CD4-positive, alpha-beta memory T cell (primary cell): Measurements from ENCODE around the gene MPZL2. TPM values are rescaled to one million over a fixed set of nuclear protein-coding genes. Genes with fewer than 3 reads are reported as not detected.
A peak's percentile ranks its signal among the peaks of the same experiment; 100 is the strongest.

ENCODE experiments used
- CTCF ChIA-PET: fragments of 350-600 bp; sonication (Branson Sonifier 250); formaldehyde crosslinking; loops from one replicate; lab custom pipeline; 2021; ENCODE audit warnings: inconsistent platforms; ENCODE audit not compliant: partially characterized antibody; lab: Charles Lee
- POLR2A ChIA-PET: fragments of 350-600 bp; sonication (Branson Sonifier 250); formaldehyde crosslinking; loops from one replicate; lab custom pipeline; 2021; ENCODE audit not compliant: partially characterized antibody; lab: Charles Lee
- DNase-seq, 5 donors: peaks; one replicate each; pipeline versions ENCODE4 v3.0.0 to v3.0.0-alpha.2; 2020 to 2022; ENCODE audit warnings: mixed read lengths in 1 of 5
- H3K27ac ChIP-seq: one replicate; pipeline ENCODE4 v1.7.0; 2013; ENCODE audit warnings: low read depth, low read length
- H3K27me3 ChIP-seq: 2 replicates; pipeline ENCODE4 v1.7.0; 2013; ENCODE audit warnings: mild to moderate bottlenecking, low read length, moderate library complexity; ENCODE audit not compliant: insufficient read depth
- H3K36me3 ChIP-seq: 2 replicates; pipeline ENCODE4 v1.7.0; 2013; ENCODE audit warnings: mild to moderate bottlenecking, low read length, moderate library complexity; ENCODE audit not compliant: insufficient read depth
- H3K4me1 ChIP-seq: 2 replicates; pipeline ENCODE4 v1.7.0; 2013; ENCODE audit warnings: mild to moderate bottlenecking, low read length, moderate library complexity; ENCODE audit not compliant: insufficient read depth
- H3K4me3 ChIP-seq, 2 donors: one replicate each; pipeline ENCODE4 v1.7.0; 2013; ENCODE audit warnings: low read length in 2 of 2, mild to moderate bottlenecking in 1 of 2
- H3K9me3 ChIP-seq, 2 donors: one replicate each; pipeline ENCODE4 v1.7.0; 2013; ENCODE audit warnings: low read length in 2 of 2, control low read depth in 1 of 2; ENCODE audit not compliant: control insufficient read depth in 1 of 2
- H3K27ac Mint-ChIP-seq, 7 donors: one replicate each; pipeline ENCODE4 v1.8.0; 2020 to 2021; ENCODE audit warnings: mixed read lengths in 7 of 7, mild to moderate bottlenecking in 6 of 7, inconsistent platforms in 3 of 7, moderate library complexity in 3 of 7
- H3K27me3 Mint-ChIP-seq, 2 donors: one replicate each; pipeline ENCODE4 v1.8.0; 2020 to 2021; ENCODE audit warnings: mixed read lengths in 2 of 2
- H3K36me3 Mint-ChIP-seq, 2 donors: one replicate each; pipeline ENCODE4 v1.8.0; 2020 to 2021; ENCODE audit warnings: mixed read lengths in 2 of 2, inconsistent platforms in 1 of 2, mild to moderate bottlenecking in 1 of 2
- H3K4me1 Mint-ChIP-seq, 4 donors: one replicate each; pipeline ENCODE4 v1.8.0; 2020 to 2021; ENCODE audit warnings: mixed read lengths in 4 of 4, mild to moderate bottlenecking in 1 of 4
- H3K4me3 Mint-ChIP-seq, 8 donors: one replicate each; pipeline ENCODE4 v1.8.0; 2020 to 2021; ENCODE audit warnings: mixed read lengths in 8 of 8, mild to moderate bottlenecking in 7 of 8, moderate library complexity in 6 of 8, inconsistent platforms in 3 of 8
- H3K9me3 Mint-ChIP-seq, 8 donors: one replicate each; pipeline ENCODE4 v1.8.0; 2020 to 2021; ENCODE audit warnings: mixed read lengths in 8 of 8, mild to moderate bottlenecking in 5 of 8, inconsistent platforms in 3 of 8, moderate library complexity in 1 of 8
- intact Hi-C: fragments of 100-400 bp; cut with micrococcal nuclease; formaldehyde crosslinking; loops from one replicate; pipeline ENCODE4 v1.15.1; 2023
- polyA plus RNA-seq, 2 donors: library from polyadenylated mRNA; unstranded; fragments of 300-500 nt; fragmentation: Illumina TruSeq; gene quantifications; one replicate each; pipeline ENCODE4 v1.2.3, GENCODE V29; 2021
- total RNA-seq, 2 experiments: library from RNA; stranded (reverse); gene quantifications; one replicate each; pipeline ENCODE4 v1.2.3, GENCODE V29; 2021

MPZL2 gene
- total and polyA plus RNA-seq, 4 experiments from 2014 or later, result 0.64 to 4.2 (median 3.3) TPM

GRCh38 chr11:118277312-118277711 lies 13.2 kb upstream of the MPZL2 start:
- Mint-ChIP-seq H3K4me1 (peaks cover 10 to 24% (median 17%) of the 10 kb centered on the region in 4 donors), H3K27ac (peak overlapping the region in 1 of 7 donors; percentile 45), H3K27me3 (no peaks in the 10 kb centered on the region), H3K4me3 (no peak overlapping the region), H3K9me3 (no peaks in the 10 kb centered on the region), H3K36me3 (no peaks in the 10 kb centered on the region)
- intact Hi-C loops, result no loop called here
- DNase-seq, result no peak
- Histone ChIP-seq H3K4me3 (no peak overlapping the region), H3K27me3 (no peaks in the 10 kb centered on the region), H3K4me1 (peaks cover 10% of the 10 kb centered on the region), H3K36me3 (no peaks in the 10 kb centered on the region), H3K27ac (no peak overlapping the region), H3K9me3 (no peaks in the 10 kb centered on the region)
- POLR2A ChIA-PET, result interaction anchor here (0.6 to 1.9 kb wide), 4 partner anchors 25 to 159 kb away, joined by 3 to 4 read pairs (median 4); partner anchors contain the start of genes JAML, KMT2A and MPZL3
- CTCF ChIA-PET, result interaction anchor here (0.8 to 3.3 kb wide), 5 partner anchors 11 to 106 kb away, joined by 3 to 14 read pairs (median 11); no protein-coding TSS in a partner anchor

GRCh38 chr11:118276422-118276821 lies 12.3 kb upstream of the MPZL2 start:
- peaks cover 9% of the 10 kb centered on the region for H3K4me1 ChIP-seq
- Mint-ChIP-seq H3K4me1 (peaks cover 8 to 17% (median 13%) of the 10 kb centered on the region in 4 donors), H3K36me3 (no peaks in the 10 kb centered on the region), H3K27ac (no peak overlapping the region), H3K4me3 (no peak overlapping the region), H3K27me3 (no peaks in the 10 kb centered on the region), H3K9me3 (no peaks in the 10 kb centered on the region)
- intact Hi-C loops, result no loop called here
- H3K9me3 ChIP-seq, result no peaks in the 10 kb centered on the region
- H3K27ac ChIP-seq, result no peak overlapping the region
- no peaks in the 10 kb centered on the region for H3K36me3 ChIP-seq
- no peak overlapping the region for H3K4me3 ChIP-seq
- POLR2A ChIA-PET, result interaction anchor here (1.4 to 1.5 kb wide), 2 partner anchors 36 to 52 kb away, joined by 3 to 4 read pairs; partner anchors contain the start of gene JAML
- H3K27me3 ChIP-seq, result no peaks in the 10 kb centered on the region
- CTCF ChIA-PET, result interaction anchor here (1.4 to 3.3 kb wide), 3 partner anchors 12 to 105 kb away, joined by 8 to 12 read pairs (median 11); no protein-coding TSS in a partner anchor
- no peak for DNase-seq

GRCh38 chr11:118275176-118275575 lies 11.1 kb upstream of the MPZL2 start:
- no peaks in the 10 kb centered on the region for H3K9me3 ChIP-seq
- H3K27ac Mint-ChIP-seq, result peak overlapping the region in 2 of 7 donors; percentile 48 to 62
- no peak overlapping the region for H3K27ac ChIP-seq
- H3K36me3 Mint-ChIP-seq, result no peaks in the 10 kb centered on the region
- POLR2A ChIA-PET, result interaction anchor here (1.0 to 1.4 kb wide), 4 partner anchors 14 to 76 kb away, joined by 4 to 5 read pairs (median 4); partner anchors contain the start of gene JAML
- H3K27me3 ChIP-seq, result no peaks in the 10 kb centered on the region
- no peaks in the 10 kb centered on the region for H3K27me3 Mint-ChIP-seq
- no peak overlapping the region for H3K4me3 ChIP-seq
- no peaks in the 10 kb centered on the region for H3K36me3 ChIP-seq
- peaks cover 4 to 11% (median 8%) of the 10 kb centered on the region in 4 donors for H3K4me1 Mint-ChIP-seq
- H3K4me1 ChIP-seq, result no peaks in the 10 kb centered on the region
- CTCF ChIA-PET, result interaction anchor here (0.9 to 3.3 kb wide), 6 partner anchors 10 to 104 kb away, joined by 3 to 12 read pairs (median 6); no protein-coding TSS in a partner anchor
- no peaks in the 10 kb centered on the region for H3K9me3 Mint-ChIP-seq
- intact Hi-C loops, result no loop called here
- DNase-seq, result no peak
- H3K4me3 Mint-ChIP-seq, result no peak overlapping the region

- Mint-ChIP-seq H3K27me3 (no peaks in the 10 kb centered on the region), H3K4me1 (peaks cover 4 to 11% (median 7%) of the 10 kb centered on the region in 4 donors), H3K36me3 (no peaks in the 10 kb centered on the region), H3K9me3 (no peaks in the 10 kb centered on the region), H3K4me3 (no peak overlapping the region), H3K27ac (peak overlapping the region in 1 of 7 donors; percentile 65)
- Histone ChIP-seq H3K36me3 (no peaks in the 10 kb centered on the region), H3K4me1 (no peaks in the 10 kb centered on the region), H3K4me3 (no peak overlapping the region), H3K27ac (no peak overlapping the region), H3K9me3 (no peaks in the 10 kb centered on the region), H3K27me3 (no peaks in the 10 kb centered on the region)
- no peak for DNase-seq
- ChIA-PET POLR2A (no interaction called here), CTCF (interaction anchor here (1.4 kb wide), 1 partner anchor 21 kb away, joined by 4 read pairs; no protein-coding TSS in a partner anchor)
- intact Hi-C loops, result no loop called here
Observed at GRCh38 chr11:118274186-118274585, 10.1 kb upstream of the MPZL2 start.

GRCh38 chr11:118272001-118272400 lies 7.9 kb upstream of the MPZL2 start:
- no peaks in the 10 kb centered on the region for H3K36me3 Mint-ChIP-seq
- Histone ChIP-seq H3K27ac (no peak overlapping the region), H3K4me3 (no peak overlapping the region), H3K36me3 (no peaks in the 10 kb centered on the region), H3K9me3 (no peaks in the 10 kb centered on the region), H3K4me1 (no peaks in the 10 kb centered on the region), H3K27me3 (no peaks in the 10 kb centered on the region)
- no peak overlapping the region for H3K27ac Mint-ChIP-seq
- ChIA-PET POLR2A (no interaction called here), CTCF (no interaction called here)
- no peaks in the 10 kb centered on the region for H3K9me3 Mint-ChIP-seq
- H3K27me3 Mint-ChIP-seq, result no peaks in the 10 kb centered on the region
- intact Hi-C loops, result no loop called here
- no peak overlapping the region for H3K4me3 Mint-ChIP-seq
- DNase-seq, result no peak
- peaks cover 3 to 11% (median 5%) of the 10 kb centered on the region in 4 donors for H3K4me1 Mint-ChIP-seq

GRCh38 chr11:118267486-118267885 lies 3.4 kb upstream of the MPZL2 start:
- Mint-ChIP-seq H3K36me3 (no peaks in the 10 kb centered on the region), H3K27ac (no peak overlapping the region), H3K27me3 (peaks cover 0 to 1% of the 10 kb centered on the region in 2 donors), H3K4me1 (peaks cover 7 to 31% (median 17%) of the 10 kb centered on the region in 4 donors), H3K4me3 (no peak overlapping the region), H3K9me3 (no peaks in the 10 kb centered on the region)
- POLR2A ChIA-PET, result interaction anchor here (0.7 kb wide), 1 partner anchor 15 kb away, joined by 3 read pairs; the partner anchor contains the start of gene MPZL3
- Histone ChIP-seq H3K27me3 (no peaks in the 10 kb centered on the region), H3K4me3 (no peak overlapping the region), H3K27ac (no peak overlapping the region), H3K36me3 (no peaks in the 10 kb centered on the region), H3K9me3 (no peaks in the 10 kb centered on the region), H3K4me1 (peaks cover 15% of the 10 kb centered on the region)
- DNase-seq, result no peak
- intact Hi-C loops, result no loop called here
- CTCF ChIA-PET, result interaction anchor here (0.8 to 1.2 kb wide), 4 partner anchors 8 to 69 kb away, joined by 3 to 6 read pairs (median 4); no protein-coding TSS in a partner anchor

GRCh38 chr11:118265954-118266353 lies 1.9 kb upstream of the MPZL2 start:
- Mint-ChIP-seq H3K27ac (peak overlapping the region in 3 of 7 donors; percentile 1 to 44 (median 41)), H3K4me3 (no peak overlapping the region), H3K36me3 (no peaks in the 10 kb centered on the region), H3K27me3 (peaks cover 0 to 1% of the 10 kb centered on the region in 2 donors), H3K9me3 (no peaks in the 10 kb centered on the region), H3K4me1 (peaks cover 9 to 32% (median 19%) of the 10 kb centered on the region in 4 donors)
- H3K27me3 ChIP-seq, result no peaks in the 10 kb centered on the region
- H3K27ac ChIP-seq, result no peak overlapping the region
- no peaks in the 10 kb centered on the region for H3K36me3 ChIP-seq
- H3K4me1 ChIP-seq, result peaks cover 18% of the 10 kb centered on the region
- no peaks in the 10 kb centered on the region for H3K9me3 ChIP-seq
- intact Hi-C loops, result no loop called here
- ChIA-PET CTCF (interaction anchor here (0.5 to 7.3 kb wide), 4 partner anchors 12 to 259 kb away, joined by 3 to 71 read pairs (median 5); no protein-coding TSS in a partner anchor), POLR2A (interaction anchor here (1.9 kb wide), 1 partner anchor 67 kb away, joined by 6 read pairs; no protein-coding TSS in a partner anchor)
- H3K4me3 ChIP-seq, result no peak overlapping the region
- no peak for DNase-seq
